Esophagus squamous epithelium (tissue), 4 donors: ENCODE results near the gene CLEC4G.

Experiments used
- CTCF ChIP-seq, 6 experiments: fragments of 450-650 bp in 4 of 6; fragments of 200-600 bp in 2 of 6; sonication (generic) in 2 of 6; IDR thresholded peaks; one replicate each; pipeline ENCODE4 v1.5.1; 2016 to 2019; ENCODE audit warnings: antibody characterized with exemption in 6 of 6, mild to moderate bottlenecking in 4 of 6, moderate library complexity in 4 of 6
- POLR2A ChIP-seq, 4 donors: fragments of 450-650 bp; IDR thresholded peaks; one replicate each; pipeline ENCODE4 v1.6.1; 2017; ENCODE audit warnings: antibody characterized with exemption in 4 of 4, mild to moderate bottlenecking in 4 of 4, moderate library complexity in 3 of 4

DNA sequence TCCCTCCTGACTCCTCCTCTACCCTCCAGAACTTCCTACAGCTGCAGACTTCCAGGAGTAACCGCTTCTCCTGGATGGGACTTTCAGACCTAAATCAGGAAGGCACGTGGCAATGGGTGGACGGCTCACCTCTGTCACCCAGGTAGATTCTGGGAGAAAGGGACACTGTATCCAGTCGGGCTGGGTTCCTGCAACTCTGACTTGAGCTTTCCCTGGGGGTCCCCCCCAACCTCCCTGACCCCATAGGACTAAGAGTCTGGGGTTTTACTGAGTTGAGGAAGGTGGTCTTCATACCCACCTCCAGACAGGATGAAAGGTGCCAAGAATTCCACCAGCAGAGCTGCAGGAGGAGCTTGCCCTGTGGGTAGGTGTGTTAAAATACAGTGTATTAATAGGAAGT lies 35.6 kb upstream of the CLEC4G start:
- TF ChIP-seq CTCF (IDR thresholded peaks at IDR 0.05) (no peak), POLR2A (IDR thresholded peaks at IDR 0.05) (no peak)
